HUES64 (cell line): ENCODE data around the gene ATP9B.

Experiments used
- H3K27ac ChIP-seq: 2 replicates; pipeline ENCODE4 v1.7.0; 2013; ENCODE audit warnings: low read depth, low read length, inconsistent platforms
- H3K27me3 ChIP-seq: 2 replicates; pipeline ENCODE4 v1.6.1; 2013; ENCODE audit warnings: mild to moderate bottlenecking, low read length; ENCODE audit not compliant: insufficient read depth
- H3K36me3 ChIP-seq: 2 replicates; pipeline ENCODE4 v1.6.1; 2013; ENCODE audit warnings: mild to moderate bottlenecking, low read length; ENCODE audit not compliant: insufficient read depth
- H3K4me1 ChIP-seq: 2 replicates; pipeline ENCODE4 v1.6.1; 2013; ENCODE audit warnings: mild to moderate bottlenecking, low read length, moderate library complexity; ENCODE audit not compliant: insufficient read depth
- H3K4me3 ChIP-seq: 2 replicates; pipeline ENCODE4 v1.5.1; 2013; ENCODE audit warnings: mild to moderate bottlenecking, low read length, moderate library complexity
- H3K9ac ChIP-seq: 2 replicates; pipeline ENCODE4 v1.6.1; 2013; ENCODE audit warnings: mild to moderate bottlenecking, low read depth, low read length
- H3K9me3 ChIP-seq: 2 replicates; pipeline ENCODE4 v1.6.1; 2013; ENCODE audit warnings: low read depth, low read length; ENCODE audit not compliant: insufficient read depth
- WGBS: fragments of 150-250, 120-280 bp; methylation state at CpG from one replicate; pipeline ENCODE4 v1.1.7; 2013; ENCODE audit warnings: missing lambda C conversion rate; 5-methylcytosine and 5-hydroxymethylcytosine counted together

Gene ATP9B

GRCh38 chr18:79366177-79367094 is 297.2 kb downstream of the ATP9B start:
- Histone ChIP-seq H3K36me3 (peaks cover 17% of the 10 kb centered on the region), H3K27me3 (no peaks in the 10 kb centered on the region), H3K9me3 (no peaks in the 10 kb centered on the region), H3K4me3 (no peak overlapping the region), H3K9ac (no peak overlapping the region), H3K27ac (no peak overlapping the region), H3K4me1 (no peaks in the 10 kb centered on the region)
- WGBS: 93% methylated on average over 29 of the region's 29 CpGs

- H3K36me3 ChIP-seq: peaks cover 8% of the 10 kb centered on the region; the same call in 1 of the 2 replicates
- H3K9me3 ChIP-seq: no peaks in the 10 kb centered on the region
- H3K27ac ChIP-seq: no peak overlapping the region
- H3K9ac ChIP-seq: no peak overlapping the region
- H3K27me3 ChIP-seq: no peaks in the 10 kb centered on the region
- H3K4me3 ChIP-seq: no peak overlapping the region
- no peaks in the 10 kb centered on the region for H3K4me1 ChIP-seq
- WGBS: 95% methylated on average over 8 of the region's 8 CpGs
Measured at GRCh38 chr18:79367480-79367879, 298.3 kb downstream of the ATP9B start.

- H3K36me3 ChIP-seq: peaks cover 7% of the 10 kb centered on the region; the same call in 1 of the 2 replicates
- H3K9me3 ChIP-seq: no peaks in the 10 kb centered on the region
- WGBS: 91% methylated on average over 18 of the region's 18 CpGs
- H3K9ac ChIP-seq: no peak overlapping the region
- H3K27ac ChIP-seq: no peak overlapping the region
- no peak overlapping the region for H3K4me3 ChIP-seq
- H3K27me3 ChIP-seq: no peaks in the 10 kb centered on the region
- H3K4me1 ChIP-seq: no peaks in the 10 kb centered on the region
Measured at GRCh38 chr18:79367989-79368388, 298.8 kb downstream of the ATP9B start.

- no peaks in the 10 kb centered on the region for H3K4me1 ChIP-seq
- WGBS: 94% methylated on average over 15 of the region's 15 CpGs
- H3K4me3 ChIP-seq: no peak overlapping the region
- H3K27ac ChIP-seq: no peak overlapping the region
- 0 out of 2 replicates have a peak, but pooled peaks cover 1% of the 10 kb centered on the region for H3K36me3 ChIP-seq
- H3K9me3 ChIP-seq: no peaks in the 10 kb centered on the region
- no peak overlapping the region for H3K9ac ChIP-seq
- no peaks in the 10 kb centered on the region for H3K27me3 ChIP-seq
Measured at GRCh38 chr18:79368681-79369080, 299.5 kb downstream of the ATP9B start.

- Histone ChIP-seq H3K9ac (no peak overlapping the region), H3K27me3 (no peaks in the 10 kb centered on the region), H3K36me3 (no peaks in the 10 kb centered on the region), H3K27ac (no peak overlapping the region), H3K4me3 (no peak overlapping the region), H3K4me1 (no peaks in the 10 kb centered on the region), H3K9me3 (no peaks in the 10 kb centered on the region)
- WGBS: 92% methylated on average over 14 of the region's 14 CpGs
Measured at GRCh38 chr18:79371561-79372121, 302.4 kb downstream of the ATP9B start.

- H3K9ac ChIP-seq: no peak overlapping the region
Measured at GRCh38 chr18:79372461-79372860, 303.3 kb downstream of the ATP9B start.

GRCh38 chr18:79372991-79373390 is 303.8 kb downstream of the ATP9B start:
- Histone ChIP-seq H3K4me1 (no peaks in the 10 kb centered on the region), H3K9me3 (no peaks in the 10 kb centered on the region), H3K27ac (no peak overlapping the region), H3K36me3 (no peaks in the 10 kb centered on the region; the same call in 1 of the 2 replicates), H3K27me3 (no peaks in the 10 kb centered on the region), H3K4me3 (no peak overlapping the region), H3K9ac (no peak overlapping the region)
- 95% methylated on average over 2 of the region's 2 CpGs for WGBS

More at GRCh38 chr18:79372461-79372860, 303.3 kb downstream of the ATP9B start:
- no peak overlapping the region for H3K4me3 ChIP-seq
- no peaks in the 10 kb centered on the region for H3K36me3 ChIP-seq
- WGBS: 96% methylated on average over 10 of the region's 10 CpGs
- H3K27me3 ChIP-seq: no peaks in the 10 kb centered on the region
- H3K4me1 ChIP-seq: no peaks in the 10 kb centered on the region
- no peaks in the 10 kb centered on the region for H3K9me3 ChIP-seq
- H3K27ac ChIP-seq: no peak overlapping the region

GRCh38 chr18:79373736-79374135 is 304.5 kb downstream of the ATP9B start:
- H3K27ac ChIP-seq: no peak overlapping the region
- no peak overlapping the region for H3K9ac ChIP-seq
- no peaks in the 10 kb centered on the region; the same call in 1 of the 2 replicates for H3K36me3 ChIP-seq
- 95% methylated on average over 17 of the region's 17 CpGs for WGBS
- no peaks in the 10 kb centered on the region for H3K4me1 ChIP-seq
- H3K4me3 ChIP-seq: no peak overlapping the region
- H3K9me3 ChIP-seq: no peaks in the 10 kb centered on the region
- no peaks in the 10 kb centered on the region for H3K27me3 ChIP-seq

- Histone ChIP-seq H3K27ac (no peak overlapping the region), H3K27me3 (no peaks in the 10 kb centered on the region), H3K9ac (no peak overlapping the region), H3K4me1 (no peaks in the 10 kb centered on the region), H3K4me3 (no peak overlapping the region), H3K36me3 (no peaks in the 10 kb centered on the region; the same call in 1 of the 2 replicates), H3K9me3 (no peaks in the 10 kb centered on the region)
- 95% methylated on average over 24 of the region's 32 CpGs for WGBS
Measured at GRCh38 chr18:79374408-79375171, 305.4 kb downstream of the ATP9B start.

GRCh38 chr18:79375441-79376154 is 306.4 kb downstream of the ATP9B start:
- H3K27me3 ChIP-seq: no peaks in the 10 kb centered on the region
- H3K4me1 ChIP-seq: no peaks in the 10 kb centered on the region
- no peaks in the 10 kb centered on the region; the same call in 1 of the 2 replicates for H3K36me3 ChIP-seq
- H3K9me3 ChIP-seq: no peaks in the 10 kb centered on the region
- H3K4me3 ChIP-seq: no peak overlapping the region
- no peak overlapping the region for H3K9ac ChIP-seq
- whole genome bisulfite sequencing: 87% methylated on average over 10 of the region's 10 CpGs
- no peak overlapping the region for H3K27ac ChIP-seq
